Nephron progenitor cell (in vitro differentiated cells): ENCODE results near the gene CPA4.

Experiments
- DNase-seq: peaks from one replicate; pipeline ENCODE4 v3.0.0; 2021
- H3K27ac Mint-ChIP-seq: 2 replicates; pipeline ENCODE4 v1.8.0; 2021; ENCODE audit warnings: mild to moderate bottlenecking, moderate library complexity, mixed read lengths
- H3K27me3 Mint-ChIP-seq: 2 replicates; pipeline ENCODE4 v1.8.0; 2021; ENCODE audit warnings: mild to moderate bottlenecking, low read depth, mixed read lengths; ENCODE audit not compliant: poor library complexity
- H3K36me3 Mint-ChIP-seq: 2 replicates; pipeline ENCODE4 v1.8.0; 2021; ENCODE audit warnings: low read depth, mixed read lengths
- H3K4me1 Mint-ChIP-seq: 2 replicates; pipeline ENCODE4 v1.8.0; 2021; ENCODE audit warnings: mixed read lengths
- H3K4me3 Mint-ChIP-seq: 2 replicates; pipeline ENCODE4 v1.8.0; 2021; ENCODE audit warnings: mild to moderate bottlenecking, moderate library complexity, mixed read lengths
- H3K9me3 Mint-ChIP-seq: 2 replicates; pipeline ENCODE4 v1.8.0; 2021; ENCODE audit warnings: mild to moderate bottlenecking, moderate library complexity, mixed read lengths
- CTCF ChIP-seq: fragments of 200-600 bp; sonication (generic); IDR thresholded peaks from 2 replicates; pipeline ENCODE4 v1.5.0; 2021; ENCODE audit warnings: antibody characterized with exemption

The CPA4 gene

GRCh38 chr7:130356876-130357611 lies 64.1 kb downstream of the CPA4 start:
- peak overlapping the region; percentile 100 for H3K27ac Mint-ChIP-seq
- DNase-seq = no peak
- peaks cover 17% of the 10 kb centered on the region for H3K36me3 Mint-ChIP-seq
- H3K4me3 Mint-ChIP-seq = peak overlapping the region; percentile 8
- H3K9me3 Mint-ChIP-seq = peaks cover 34% of the 10 kb centered on the region
- no peaks in the 10 kb centered on the region for H3K27me3 Mint-ChIP-seq
- TF ChIP-seq CTCF = no peak
- peaks cover 62% of the 10 kb centered on the region for H3K4me1 Mint-ChIP-seq

GRCh38 chr7:130358471-130358870 lies 65.5 kb downstream of the CPA4 start:
- no peak for TF ChIP-seq CTCF
- no peak overlapping the region for H3K4me3 Mint-ChIP-seq
- H3K4me1 Mint-ChIP-seq = peaks cover 59% of the 10 kb centered on the region
- no peaks in the 10 kb centered on the region for H3K27me3 Mint-ChIP-seq
- DNase-seq = no peak
- peaks cover 34% of the 10 kb centered on the region for H3K9me3 Mint-ChIP-seq
- peaks cover 17% of the 10 kb centered on the region for H3K36me3 Mint-ChIP-seq
- peak overlapping the region; percentile 48 for H3K27ac Mint-ChIP-seq

- Mint-ChIP-seq H3K27me3 (no peaks in the 10 kb centered on the region), H3K9me3 (peaks cover 34% of the 10 kb centered on the region), H3K4me1 (peaks cover 53% of the 10 kb centered on the region), H3K36me3 (peaks cover 17% of the 10 kb centered on the region), H3K4me3 (no peak overlapping the region), H3K27ac (no peak overlapping the region)
- no peak for TF ChIP-seq CTCF
- DNase-seq = no peak
These were observed 66.4 kb downstream of the CPA4 start for GRCh38 chr7:130359276-130359857.

GRCh38 chr7:130360518-130360917 lies 67.6 kb downstream of the CPA4 start:
- Mint-ChIP-seq H3K9me3 (peaks cover 34% of the 10 kb centered on the region), H3K36me3 (peaks cover 17% of the 10 kb centered on the region), H3K4me3 (no peak overlapping the region), H3K4me1 (peaks cover 53% of the 10 kb centered on the region), H3K27me3 (no peaks in the 10 kb centered on the region), H3K27ac (no peak overlapping the region)
- DNase-seq = no peak
- TF ChIP-seq CTCF = no peak

- DNase-seq = no peak
These were observed 68.7 kb downstream of the CPA4 start for GRCh38 chr7:130361681-130362080.

More at GRCh38 chr7:130361681-130362080, 68.7 kb downstream of the CPA4 start:
- peaks cover 53% of the 10 kb centered on the region for H3K4me1 Mint-ChIP-seq
- peaks cover 17% of the 10 kb centered on the region for H3K36me3 Mint-ChIP-seq
- no peaks in the 10 kb centered on the region for H3K27me3 Mint-ChIP-seq
- H3K9me3 Mint-ChIP-seq = peaks cover 34% of the 10 kb centered on the region
- no peak for TF ChIP-seq CTCF
- no peak overlapping the region for H3K4me3 Mint-ChIP-seq
- no peak overlapping the region for H3K27ac Mint-ChIP-seq
